K562 (cell line): ENCODE measurements around the gene SIRPA. TPM values are rescaled to one million over a fixed set of nuclear protein-coding genes. Genes with fewer than 3 reads are reported as not detected.

Experiments
- ASH1L ChIP-seq: fragments of 450-650 bp; IDR thresholded peaks from 2 replicates; pipeline ENCODE4 v1.6.1; 2018; ENCODE audit warnings: borderline replicate concordance, mild to moderate bottlenecking, low read depth; ENCODE audit not compliant: partially characterized antibody
- GABPB2 ChIP-seq: fragments of 250-450 bp; sonication (Bioruptor Pico); conservative IDR thresholded peaks from 2 replicates; pipeline ENCODE4 v1.5.1; 2021; ENCODE audit warnings: mild to moderate bottlenecking
- GTF2E2 ChIP-seq: fragments of 200-800 bp; sonication (Bioruptor generic); IDR thresholded peaks from 2 replicates; pipeline ENCODE4 v1.6.1; 2016; ENCODE audit warnings: missing genetic modification characterization, missing compliant biosample characterization
- GTF3C2 ChIP-seq: IDR thresholded peaks from 3 replicates; pipeline ENCODE4 v1.6.1; 2011; ENCODE audit warnings: borderline replicate concordance, mild to moderate bottlenecking, moderate library complexity; ENCODE audit not compliant: insufficient read length; ENCODE audit errors: extremely low read depth
- ZNF121 ChIP-seq: sonication (generic); formaldehyde crosslinking; conservative IDR thresholded peaks from 2 replicates; pipeline ENCODE4 v1.8.0; 2022; ENCODE audit warnings: missing genetic modification reagents
- ZNF592 ChIP-seq: fragments of 450-650 bp; IDR thresholded peaks from 2 replicates; pipeline ENCODE4 v1.6.1; 2017; ENCODE audit warnings: antibody characterized with exemption, mild to moderate bottlenecking
- polyA plus RNA-seq, 8 experiments: library from polyadenylated mRNA; depleted of rRNA in 4 of 8; stranded (reverse) in 5 of 8; unstranded in 3 of 8; fragments of >200 nt; fragmentation: Nextera tagmentation in 2 of 8; fragmentation: Illumina TruSeq in 1 of 8; extraction: Ambion mirVana in 2 of 8; extraction: Trizol in 1 of 8; gene quantifications; 2 replicates each; pipeline versions ENCODE4 v1.2.1 to v1.2.3, GENCODE V29; 2011 to 2014; ENCODE audit warnings: inconsistent platforms in 1 of 8, missing spikeins in 1 of 8
- total RNA-seq, 7 experiments: library from RNA; depleted of rRNA in 6 of 7; stranded (reverse); fragments of >200 nt in 6 of 7; fragmentation: Illumina TruSeq in 2 of 7; extraction: Trizol in 2 of 7; gene quantifications; 2 replicates each; pipeline versions ENCODE4 v1.2.1 to v1.2.3, GENCODE V29; 2011 to 2021; ENCODE audit warnings: low replicate concordance in 1 of 7
- TF ChIP-seq, protein P1 (sequence below): fragments of 450-650 bp; formaldehyde crosslinking; IDR thresholded peaks from 2 replicates; pipeline ENCODE4 v1.4.0; 2022; ENCODE audit warnings: missing genetic modification characterization

Gene SIRPA
- total and polyA plus RNA-seq, 9 of the 15 experiments (the other 6 are each of a cell fraction or from before 2014, with no cell fraction given): 0.01 to 0.40 (median 0.11) TPM; not detected in 2

- TF ChIP-seq ASH1L (no peak), GTF3C2 (no peak), GTF2E2 (tag) (no peak), GABPB2 (no peak), ZNF121 (CRISPR knock-in tag) (no peak), ZNF592 (no peak)
- TF ChIP-seq, protein P1, sequence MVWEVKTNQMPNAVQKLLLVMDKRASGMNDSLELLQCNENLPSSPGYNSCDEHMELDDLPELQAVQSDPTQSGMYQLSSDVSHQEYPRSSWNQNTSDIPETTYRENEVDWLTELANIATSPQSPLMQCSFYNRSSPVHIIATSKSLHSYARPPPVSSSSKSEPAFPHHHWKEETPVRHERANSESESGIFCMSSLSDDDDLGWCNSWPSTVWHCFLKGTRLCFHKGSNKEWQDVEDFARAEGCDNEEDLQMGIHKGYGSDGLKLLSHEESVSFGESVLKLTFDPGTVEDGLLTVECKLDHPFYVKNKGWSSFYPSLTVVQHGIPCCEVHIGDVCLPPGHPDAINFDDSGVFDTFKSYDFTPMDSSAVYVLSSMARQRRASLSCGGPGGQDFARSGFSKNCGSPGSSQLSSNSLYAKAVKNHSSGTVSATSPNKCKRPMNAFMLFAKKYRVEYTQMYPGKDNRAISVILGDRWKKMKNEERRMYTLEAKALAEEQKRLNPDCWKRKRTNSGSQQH (CRISPR knock-in tag): no peak
- TF ChIP-seq, all 486 proteins: peak for 0
These were observed 37.7 kb upstream of the SIRPA start (continued) for GRCh38 chr20:1857466-1857865.
